Right hindlimb (tissue), 1 donor: ENCODE measurements around the gene DENND4C.
"Not testable (repeated sequence)": the region's sequence is repeated elsewhere in the genome, so short reads cannot be mapped to it uniquely, and the experiment has no call there.

Experiments
- DNase-seq: peaks from one replicate; pipeline ENCODE4 v3.0.0-alpha.2; 2018

DENND4C gene

GRCh38 chr9:19230355-19231125, at the start of gene DENND4C:
DENND4C (plus strand) TSS chr9:19230693; CDS start chr9:19276175, 45,482 bp downstream.
- peak; percentile 94 for DNase-seq

- DNase-seq: no peak
These were observed 49.5 kb upstream of the DENND4C start for GRCh38 chr9:19180991-19181390.

- DNase-seq: no peak
These were observed 48.9 kb upstream of the DENND4C start for GRCh38 chr9:19181561-19181960.

- peak; percentile 75 for DNase-seq
These were observed 46.2 kb upstream of the DENND4C start for GRCh38 chr9:19184144-19184917.

DNA sequence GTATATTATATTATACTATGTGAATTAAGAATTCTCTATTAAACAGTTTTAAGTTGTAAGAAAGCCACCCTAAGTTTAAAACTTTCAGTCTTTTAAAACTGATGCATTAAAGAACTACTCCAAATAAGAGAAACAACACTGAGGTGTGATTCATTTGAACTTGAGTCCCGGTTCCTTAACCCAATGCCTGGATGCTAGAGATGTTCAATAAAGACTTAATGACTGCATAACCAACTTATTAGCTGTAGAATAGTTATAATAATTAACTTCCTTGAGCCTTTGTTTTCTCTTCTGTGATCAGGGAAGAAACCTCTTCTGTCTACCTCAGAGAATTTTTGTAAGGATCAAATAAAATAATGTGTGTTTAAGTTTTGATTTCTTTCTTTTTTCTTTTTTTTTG, 45.3 kb upstream of the DENND4C start:
- no peak for DNase-seq

DNA sequence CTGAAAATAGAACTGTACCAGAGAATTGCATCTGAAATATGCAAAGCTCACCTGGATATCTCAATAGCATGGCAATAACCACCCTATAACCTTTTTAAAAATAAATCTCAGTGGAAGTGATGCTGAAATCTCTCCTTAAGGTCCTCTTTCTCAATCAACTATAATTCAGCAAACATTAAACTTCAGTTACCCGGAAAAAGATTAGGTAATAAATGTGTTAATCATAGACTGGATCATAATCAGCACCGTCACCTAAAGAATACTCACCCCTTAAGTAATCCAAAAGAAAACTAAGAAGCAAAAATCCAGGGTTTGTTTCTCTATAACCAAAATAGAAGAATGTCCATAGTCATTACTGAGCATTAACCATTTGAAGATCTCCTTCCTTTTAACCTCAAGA, 44.3 kb upstream of the DENND4C start:
- DNase-seq: no peak

DNA sequence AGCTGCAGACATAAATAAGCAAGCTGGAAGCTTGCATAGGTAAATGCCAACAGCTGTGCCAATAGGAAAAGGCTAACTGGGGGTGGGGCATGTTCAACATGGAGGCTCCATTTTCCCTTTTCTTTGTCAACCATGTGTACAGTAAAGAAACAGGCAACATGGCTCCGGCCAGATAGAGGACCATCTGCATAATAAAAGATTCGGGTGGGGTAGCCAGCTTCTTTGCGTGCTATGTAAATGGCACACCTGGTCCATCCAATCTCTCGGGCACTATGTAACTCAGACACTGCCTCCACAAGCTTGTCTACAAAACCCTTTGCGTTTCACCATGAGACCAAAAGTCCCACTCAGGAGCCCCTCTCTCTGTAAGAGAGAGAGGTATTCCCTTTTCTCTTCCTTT, 41.7 kb upstream of the DENND4C start:
- no peak for DNase-seq

GRCh38 chr9:19192202-19193028, 38.1 kb upstream of the DENND4C start:
- DNase-seq: no peak

- DNase-seq: no peak
These were observed 37.5 kb upstream of the DENND4C start for GRCh38 chr9:19193029-19193324.

DNA sequence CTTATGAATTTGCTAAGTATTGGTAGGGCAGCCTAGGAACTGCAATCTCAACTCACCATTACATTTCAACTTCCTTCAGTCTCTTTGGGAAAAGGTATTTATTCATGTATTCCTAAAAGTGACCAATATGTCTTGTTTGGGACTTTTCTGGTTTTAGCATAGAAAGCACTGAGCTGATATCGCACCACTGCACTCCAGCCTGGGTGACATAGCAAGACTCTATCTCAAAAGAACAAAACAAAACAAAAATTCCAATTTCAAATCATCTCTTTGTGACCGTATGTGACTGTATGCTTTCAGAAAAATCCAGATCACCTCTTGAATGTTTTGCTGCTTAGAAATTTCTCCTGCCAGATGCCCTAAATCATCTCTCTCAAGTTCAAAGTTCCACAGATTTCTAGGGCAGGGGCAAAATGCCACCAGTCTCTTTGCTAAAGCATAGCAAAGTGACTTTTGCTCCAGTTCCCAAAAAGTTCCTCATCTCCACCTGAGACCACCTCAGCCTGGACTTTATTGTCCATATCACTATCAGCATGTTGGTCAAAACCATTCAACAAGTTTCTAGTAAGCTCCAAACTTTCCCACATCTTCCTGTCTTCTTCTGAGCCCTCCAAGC, 37.0 kb upstream of the DENND4C start:
- DNase-seq: not testable (repeated sequence)

GRCh38 chr9:19198406-19198805, 32.1 kb upstream of the DENND4C start:
- no peak for DNase-seq

DNA sequence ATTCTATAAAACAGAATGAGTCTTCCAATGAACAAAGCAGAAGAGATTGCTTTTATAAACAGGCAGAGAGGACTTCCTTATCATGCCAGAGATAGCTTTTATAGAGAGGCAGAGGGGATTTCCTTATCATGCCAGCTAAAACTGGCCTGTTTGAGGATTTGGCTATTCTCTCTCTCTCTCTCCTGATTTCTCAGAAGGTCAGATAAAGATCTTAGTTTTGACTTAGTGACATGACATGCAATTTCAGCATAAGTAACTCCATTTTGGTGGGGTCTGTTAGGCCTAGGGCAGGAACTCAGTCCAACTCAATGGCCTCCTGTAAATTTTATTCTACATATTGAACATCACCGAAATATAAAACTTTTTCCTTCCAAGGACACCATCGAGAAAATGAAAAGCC, 31.5 kb upstream of the DENND4C start:
- DNase-seq: no peak

- DNase-seq: peak; percentile 29
These were observed 30.3 kb upstream of the DENND4C start for GRCh38 chr9:19200229-19200628.

DNA sequence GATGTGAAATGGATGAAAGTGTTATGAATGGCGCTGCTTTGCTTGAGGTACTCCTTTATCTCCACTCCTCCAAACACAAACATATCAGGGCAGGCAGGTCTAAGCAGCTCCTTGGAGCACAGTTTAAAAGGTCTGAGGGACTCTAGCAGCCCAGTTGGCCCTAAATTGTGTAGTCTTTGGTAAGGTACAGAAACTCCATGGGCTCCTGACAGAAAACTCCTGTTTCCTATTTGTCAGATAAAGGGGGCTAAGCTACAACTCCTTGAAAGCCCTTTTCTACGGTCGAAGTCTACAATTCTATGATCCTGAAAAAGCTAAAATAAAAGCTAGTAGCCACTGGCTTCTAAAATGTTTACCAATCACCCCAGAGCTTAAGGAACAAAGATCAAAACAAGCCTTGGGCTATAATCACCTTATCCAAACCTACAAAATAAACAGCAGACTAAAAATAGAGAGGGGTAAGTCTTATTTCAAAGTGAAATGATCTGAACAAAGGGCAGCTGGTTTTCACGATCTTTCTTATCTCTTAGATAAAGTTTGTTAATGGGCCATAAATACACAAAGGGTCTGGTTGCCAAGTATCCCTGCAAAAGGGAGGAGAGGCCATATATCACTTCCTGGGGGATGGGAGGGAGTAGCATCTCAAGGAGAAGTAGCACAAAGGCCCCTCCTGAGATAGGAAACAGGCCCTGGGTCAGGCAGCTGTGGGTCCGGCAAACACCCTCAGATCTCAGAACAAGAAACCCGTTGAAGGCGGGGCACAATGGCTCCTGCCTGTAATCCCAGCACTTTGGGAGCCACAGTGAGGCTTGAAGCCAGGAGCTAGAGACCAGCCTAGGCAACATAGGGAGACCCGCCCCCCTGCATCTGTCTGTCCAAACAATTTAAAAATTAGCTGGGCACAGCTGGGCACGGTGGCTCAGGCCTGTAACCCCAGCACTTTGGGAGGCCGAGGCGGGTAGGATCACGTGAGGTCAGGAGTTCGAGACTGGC, 28.3 kb upstream of the DENND4C start:
- DNase-seq: no peak

GRCh38 chr9:19203058-19203457, 27.4 kb upstream of the DENND4C start:
- no peak for DNase-seq

DNA sequence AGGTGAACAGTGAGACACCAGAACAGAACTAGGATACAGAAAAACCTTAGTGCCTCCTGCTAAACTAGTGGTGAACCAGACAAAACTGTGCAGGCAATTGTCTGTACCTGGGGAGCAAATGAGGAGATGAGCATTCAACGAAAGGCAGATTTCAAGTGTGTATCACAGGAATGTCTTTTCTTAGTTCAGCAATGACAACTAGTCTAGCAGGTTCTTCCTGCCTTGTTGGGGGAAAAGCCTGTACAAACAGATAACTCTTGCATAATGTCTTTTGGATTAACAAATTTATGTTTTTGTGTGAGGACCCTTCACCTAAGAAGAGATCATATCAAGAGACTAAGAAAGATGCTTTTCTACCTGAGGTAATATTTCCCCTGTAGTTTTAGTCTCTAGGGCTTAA, 21.8 kb upstream of the DENND4C start:
- DNase-seq: no peak

GRCh38 chr9:19209188-19209587, 21.3 kb upstream of the DENND4C start:
- no peak for DNase-seq

GRCh38 chr9:19213823-19214222, 16.7 kb upstream of the DENND4C start:
- no peak for DNase-seq

- DNase-seq: no peak
These were observed 14.0 kb upstream of the DENND4C start for GRCh38 chr9:19216466-19216865.

- no peak for DNase-seq
These were observed 9.2 kb upstream of the DENND4C start for GRCh38 chr9:19221326-19221725.

DNA sequence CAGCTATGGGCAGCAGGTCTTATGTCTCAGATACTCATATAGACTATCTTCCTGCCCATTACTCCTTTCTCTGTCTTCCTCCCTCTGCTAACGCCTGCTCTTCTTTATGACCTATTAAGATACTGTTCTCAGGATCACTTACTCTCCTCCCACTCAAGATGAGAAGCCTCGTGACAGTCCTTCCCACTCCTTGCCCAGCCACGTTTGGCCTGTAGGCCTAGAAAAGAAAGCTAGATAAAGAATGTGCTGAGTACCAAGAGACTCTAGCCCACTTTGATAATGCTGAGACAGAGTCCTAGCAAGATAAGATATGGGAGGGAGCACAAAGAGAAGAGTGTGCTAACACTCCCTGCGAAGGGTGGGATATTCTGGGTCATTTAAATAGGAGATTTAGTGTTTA, 6.8 kb upstream of the DENND4C start:
- DNase-seq: no peak

DNA sequence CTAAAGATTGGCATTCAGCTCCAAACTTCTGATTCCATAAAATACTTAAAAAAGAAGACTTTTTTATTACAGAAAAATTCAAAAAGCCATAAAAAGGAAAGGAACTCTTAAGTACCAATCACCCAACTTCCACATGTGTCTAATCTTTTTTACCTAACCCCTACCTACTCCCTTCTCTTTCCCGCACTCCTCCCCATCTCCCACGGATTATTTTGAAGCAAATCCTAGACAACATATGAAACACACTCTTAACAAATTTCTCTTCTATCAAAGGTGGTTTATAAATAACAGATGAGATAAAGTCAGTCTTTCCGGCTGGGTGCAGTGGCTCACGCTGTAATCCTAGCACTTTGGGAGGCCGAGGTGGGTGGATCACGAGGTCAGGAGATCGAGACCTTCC, 5.9 kb upstream of the DENND4C start:
- no peak for DNase-seq
